Sigmoid colon (tissue), 4 donors: ENCODE measurements around the gene GPS1.

Experiments used
- EP300 ChIP-seq, 4 donors: sonication (generic); formaldehyde crosslinking; IDR thresholded peaks; one replicate each; pipeline ENCODE4 v1.6.1; 2017; ENCODE audit warnings: antibody characterized with exemption in 4 of 4
- POLR2A ChIP-seq, 2 donors: fragments of 450-650 bp; IDR thresholded peaks; one replicate each; pipeline ENCODE4 v1.6.1; 2016; ENCODE audit warnings: antibody characterized with exemption in 2 of 2, mild to moderate bottlenecking in 2 of 2, moderate library complexity in 2 of 2
- POLR2AphosphoS5 ChIP-seq, 4 donors: sonication (generic); formaldehyde crosslinking; IDR thresholded peaks; one replicate each; pipeline ENCODE4 v1.6.1; 2017; ENCODE audit warnings: antibody characterized with exemption in 4 of 4
- TF ChIP-seq, protein P1 (sequence below), 4 experiments: fragments of 450-650 bp in 3 of 4; fragments of 200-600 bp in 1 of 4; IDR thresholded peaks; one replicate each; pipeline ENCODE4 v1.5.1; 2016 to 2019; ENCODE audit warnings: antibody characterized with exemption in 4 of 4, mild to moderate bottlenecking in 3 of 4, moderate library complexity in 2 of 4

DNA sequence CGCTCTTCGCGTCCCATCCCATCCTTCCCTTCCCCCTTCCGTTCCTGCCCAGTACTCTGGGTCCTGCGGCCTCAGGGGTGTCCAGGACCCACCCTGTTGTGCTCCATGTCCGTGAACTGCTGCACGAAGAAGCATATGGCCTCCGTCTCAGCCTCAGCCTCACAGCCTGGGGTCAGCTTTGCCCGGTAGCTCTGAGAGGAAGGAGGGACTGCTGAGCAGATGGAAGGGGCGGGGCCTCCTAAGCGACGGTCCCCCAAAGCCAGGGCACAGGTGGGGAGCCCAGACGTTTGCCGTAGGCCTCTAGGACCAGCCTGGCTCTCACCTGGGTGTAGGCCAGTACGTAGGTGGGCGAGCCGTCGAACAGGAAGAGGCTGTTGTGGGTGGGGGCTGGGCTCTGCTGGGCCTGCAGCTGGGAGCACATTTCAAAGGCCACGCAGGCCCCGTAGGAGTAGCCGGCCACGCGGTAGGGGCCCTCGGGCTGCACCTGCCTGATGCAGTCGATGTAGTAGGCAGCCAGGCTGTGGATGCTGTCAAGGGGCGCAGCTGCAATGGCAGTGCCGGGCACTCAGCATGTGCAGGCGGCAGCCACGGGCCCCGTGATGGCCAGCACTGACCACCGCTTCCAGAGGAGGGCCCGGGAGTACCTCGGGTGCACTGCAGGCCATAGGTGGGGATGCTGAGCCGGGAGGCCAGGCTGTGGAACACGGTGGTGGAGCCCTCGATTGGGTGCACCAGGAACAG lies 28.5 kb downstream of the GPS1 start:
- TF ChIP-seq, protein P1, sequence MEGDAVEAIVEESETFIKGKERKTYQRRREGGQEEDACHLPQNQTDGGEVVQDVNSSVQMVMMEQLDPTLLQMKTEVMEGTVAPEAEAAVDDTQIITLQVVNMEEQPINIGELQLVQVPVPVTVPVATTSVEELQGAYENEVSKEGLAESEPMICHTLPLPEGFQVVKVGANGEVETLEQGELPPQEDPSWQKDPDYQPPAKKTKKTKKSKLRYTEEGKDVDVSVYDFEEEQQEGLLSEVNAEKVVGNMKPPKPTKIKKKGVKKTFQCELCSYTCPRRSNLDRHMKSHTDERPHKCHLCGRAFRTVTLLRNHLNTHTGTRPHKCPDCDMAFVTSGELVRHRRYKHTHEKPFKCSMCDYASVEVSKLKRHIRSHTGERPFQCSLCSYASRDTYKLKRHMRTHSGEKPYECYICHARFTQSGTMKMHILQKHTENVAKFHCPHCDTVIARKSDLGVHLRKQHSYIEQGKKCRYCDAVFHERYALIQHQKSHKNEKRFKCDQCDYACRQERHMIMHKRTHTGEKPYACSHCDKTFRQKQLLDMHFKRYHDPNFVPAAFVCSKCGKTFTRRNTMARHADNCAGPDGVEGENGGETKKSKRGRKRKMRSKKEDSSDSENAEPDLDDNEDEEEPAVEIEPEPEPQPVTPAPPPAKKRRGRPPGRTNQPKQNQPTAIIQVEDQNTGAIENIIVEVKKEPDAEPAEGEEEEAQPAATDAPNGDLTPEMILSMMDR (IDR thresholded peaks at IDR 0.05) = no peak
- TF ChIP-seq EP300 (IDR thresholded peaks at IDR 0.05) (no peak), POLR2A (IDR thresholded peaks at IDR 0.05) (no peak), POLR2AphosphoS5 (IDR thresholded peaks at IDR 0.05) (no peak)
